Osteocyte (in vitro differentiated cells): Measurements from ENCODE around the gene ACYP2. TPM values are rescaled to one million over a fixed set of nuclear protein-coding genes. Genes with fewer than 3 reads are reported as not detected.
A peak's percentile ranks its signal among the peaks of the same experiment; 100 is the strongest.
"Not testable (repeated sequence)": the region's sequence is repeated elsewhere in the genome, so short reads cannot be mapped to it uniquely, and the experiment has no call there.

Experiments
- DNase-seq: peaks from one replicate; pipeline ENCODE4 v3.0.0; 2021; ENCODE audit warnings: mixed read lengths; ENCODE audit not compliant: unreplicated experiment; ENCODE audit errors: extremely low spot score
- H3K27ac Mint-ChIP-seq: one replicate; pipeline ENCODE4 v1.8.0; 2021; ENCODE audit warnings: mild to moderate bottlenecking, mixed read lengths; ENCODE audit not compliant: unreplicated experiment
- H3K27me3 Mint-ChIP-seq: one replicate; pipeline ENCODE4 v1.8.0; 2021; ENCODE audit warnings: mixed read lengths; ENCODE audit not compliant: unreplicated experiment
- H3K36me3 Mint-ChIP-seq: one replicate; pipeline ENCODE4 v1.8.0; 2021; ENCODE audit warnings: mixed read lengths; ENCODE audit not compliant: unreplicated experiment
- H3K4me1 Mint-ChIP-seq: one replicate; pipeline ENCODE4 v1.8.0; 2021; ENCODE audit warnings: mixed read lengths; ENCODE audit not compliant: unreplicated experiment
- H3K4me3 Mint-ChIP-seq: one replicate; pipeline ENCODE4 v1.8.0; 2021; ENCODE audit warnings: mild to moderate bottlenecking, moderate library complexity, mixed read lengths; ENCODE audit not compliant: unreplicated experiment
- H3K9me3 Mint-ChIP-seq: one replicate; pipeline ENCODE4 v1.8.0; 2021; ENCODE audit warnings: mixed read lengths; ENCODE audit not compliant: unreplicated experiment
- CTCF ChIP-seq: fragments of 200-600 bp; sonication (generic); IDR thresholded peaks from 2 replicates; pipeline ENCODE4 v1.5.0; 2021; ENCODE audit warnings: antibody characterized with exemption, mild to moderate bottlenecking, moderate library complexity
- total RNA-seq: library from RNA; stranded (reverse); gene quantifications from 2 replicates; pipeline ENCODE4 v1.2.1, GENCODE V29; 2021

ACYP2 gene
- total RNA-seq, 1 donor from 2014 or later: 10.4 TPM

DNA sequence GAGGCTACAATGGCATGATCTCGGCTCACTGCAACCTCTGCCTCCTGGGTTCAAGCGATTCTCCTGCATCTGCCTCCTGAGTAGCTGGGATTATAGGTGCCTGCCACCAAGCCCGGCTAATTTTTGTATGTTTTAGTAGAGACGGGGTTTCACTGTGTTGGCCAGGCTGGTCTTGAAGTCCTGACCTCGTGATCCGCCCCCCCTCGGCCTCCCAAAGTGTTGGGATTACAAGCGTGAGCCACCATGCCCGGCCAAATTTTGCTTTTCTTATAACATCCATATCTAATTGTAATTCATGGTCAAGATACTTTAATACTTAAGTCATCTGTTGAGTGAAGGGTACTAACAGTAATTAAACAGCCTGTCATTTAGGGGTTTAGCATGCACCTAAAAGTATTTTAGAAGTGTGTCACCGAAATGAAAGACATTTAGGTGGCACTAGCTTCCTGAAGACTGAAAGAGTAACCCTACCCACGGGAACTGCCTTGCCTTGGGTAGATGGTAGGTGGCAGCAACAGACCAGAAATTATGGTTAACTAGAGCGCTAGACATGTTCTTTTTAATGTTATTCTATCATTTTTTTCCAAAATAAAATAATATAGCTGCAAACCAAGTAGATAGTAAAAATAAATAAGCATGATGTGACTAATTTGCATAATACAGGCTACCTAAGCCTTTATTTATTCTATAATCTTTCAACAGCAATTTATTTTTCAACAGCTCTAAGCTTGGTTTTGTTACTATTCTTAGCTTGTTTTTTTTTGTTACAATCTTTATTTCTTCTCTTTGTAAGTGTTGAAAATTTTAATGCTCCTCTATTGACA is 8.6 kb upstream of the ACYP2 start:
- Mint-ChIP-seq H3K4me3 (no peak overlapping the region), H3K4me1 (peaks cover 18% of the 10 kb centered on the region), H3K36me3 (no peaks in the 10 kb centered on the region), H3K9me3 (no peaks in the 10 kb centered on the region), H3K27ac (no peak overlapping the region), H3K27me3 (peaks cover 8% of the 10 kb centered on the region)
- DNase-seq: no peak
- TF ChIP-seq CTCF: peak; percentile 89

- no peak for TF ChIP-seq CTCF
- Mint-ChIP-seq H3K4me1 (peaks cover 18% of the 10 kb centered on the region), H3K27me3 (peaks cover 8% of the 10 kb centered on the region), H3K9me3 (no peaks in the 10 kb centered on the region), H3K27ac (peak overlapping the region; percentile 34), H3K4me3 (no peak overlapping the region), H3K36me3 (no peaks in the 10 kb centered on the region)
- no peak for DNase-seq
Measured at GRCh38 chr2:54107455-54107764, 8.0 kb upstream of the ACYP2 start.

DNA sequence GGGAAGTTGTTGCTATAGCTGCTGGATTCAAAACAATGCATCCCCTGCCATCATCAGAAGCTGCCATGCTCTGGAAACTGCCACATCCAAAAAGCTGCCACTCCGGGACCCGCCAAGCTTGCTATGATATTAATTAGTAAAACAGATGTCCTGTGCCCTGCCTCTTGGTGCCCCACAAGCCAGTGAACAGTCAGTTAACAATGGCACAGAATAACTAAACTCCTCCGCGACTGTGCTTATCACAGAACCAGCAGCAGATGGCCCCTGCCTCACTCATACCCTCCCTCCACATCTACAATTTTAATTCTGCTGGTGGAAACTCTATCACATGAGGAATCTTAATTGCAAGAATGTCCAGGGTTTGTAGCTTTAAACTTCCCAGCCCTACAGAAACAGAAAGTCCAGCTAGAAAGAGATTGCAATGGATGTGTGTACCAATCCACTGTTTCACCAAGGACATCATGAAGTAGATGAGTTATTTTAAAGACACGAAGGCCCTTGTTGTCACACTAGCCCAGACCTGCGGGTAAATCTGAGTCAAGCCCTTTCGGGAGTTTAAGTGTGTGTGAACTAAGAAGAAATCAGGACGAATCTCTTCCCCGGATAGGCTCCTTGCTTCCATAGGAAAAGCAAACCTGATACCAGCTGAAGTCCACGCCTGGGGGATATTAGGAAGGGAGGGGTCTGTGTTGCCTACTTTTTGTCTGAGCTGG is 7.4 kb upstream of the ACYP2 start:
- Mint-ChIP-seq H3K27me3 (peaks cover 8% of the 10 kb centered on the region), H3K27ac (peak overlapping the region; percentile 34), H3K36me3 (no peaks in the 10 kb centered on the region), H3K4me1 (peaks cover 18% of the 10 kb centered on the region), H3K4me3 (no peak overlapping the region), H3K9me3 (no peaks in the 10 kb centered on the region)
- DNase-seq: no peak
- TF ChIP-seq CTCF: no peak

DNA sequence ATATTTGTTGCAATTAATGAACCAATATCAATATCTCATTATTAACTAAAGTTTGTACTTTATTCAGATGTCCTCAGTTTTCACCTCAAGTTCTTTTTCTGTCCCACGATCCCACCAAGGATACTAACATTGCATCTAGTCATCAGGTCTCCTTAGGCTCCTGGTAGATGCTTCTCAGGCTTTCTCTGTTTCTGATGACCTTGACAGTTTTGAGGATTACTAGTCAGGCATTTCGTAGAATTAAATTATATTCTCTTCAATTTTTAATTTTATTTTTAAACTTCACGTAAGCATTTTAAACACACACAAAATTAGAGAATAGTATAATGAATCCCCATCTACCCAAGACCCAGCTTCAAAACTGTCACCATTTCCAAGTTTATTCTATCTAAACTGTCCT is 5.6 kb upstream of the ACYP2 start:
- no peak for TF ChIP-seq CTCF
- Mint-ChIP-seq H3K9me3 (no peaks in the 10 kb centered on the region), H3K36me3 (no peaks in the 10 kb centered on the region), H3K27me3 (peaks cover 8% of the 10 kb centered on the region), H3K27ac (no peak overlapping the region), H3K4me1 (peaks cover 15% of the 10 kb centered on the region), H3K4me3 (no peak overlapping the region)
- DNase-seq: no peak

DNA sequence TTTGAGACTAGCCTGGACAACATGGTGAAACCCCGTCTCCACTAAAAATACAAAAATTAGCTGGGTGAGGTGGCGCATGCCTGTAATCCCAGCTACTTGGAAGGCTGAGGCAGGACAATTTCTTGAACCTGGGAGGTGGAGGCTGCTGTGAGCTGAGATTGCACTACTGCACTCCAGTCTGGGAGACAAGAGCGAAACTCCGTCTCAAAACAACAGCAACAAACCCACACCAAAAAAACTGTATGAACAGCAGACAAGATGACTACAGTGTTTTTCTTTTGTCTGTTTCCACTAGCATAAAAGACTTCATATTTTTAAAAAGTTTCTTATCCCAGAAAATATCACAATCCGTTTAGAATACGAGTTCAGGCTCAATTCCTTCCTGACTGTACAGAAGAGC is 936 bp upstream of the ACYP2 start:
- not testable (repeated sequence) for DNase-seq, H3K36me3 Mint-ChIP-seq, H3K9me3 Mint-ChIP-seq, H3K27me3 Mint-ChIP-seq, H3K4me1 Mint-ChIP-seq
- Mint-ChIP-seq H3K27ac (peak overlapping the region; percentile 99), H3K4me3 (peak overlapping the region; percentile 88)
